Tibial nerve (tissue), 4 donors: Measurements from ENCODE around the gene USP28. TPM values are rescaled to one million over a fixed set of nuclear protein-coding genes. Genes with fewer than 3 reads are reported as not detected.

Source experiments
- DNase-seq, 2 donors: peaks; one replicate each; pipeline ENCODE4 v3.0.0-alpha.2; 2019; ENCODE audit warnings: low spot score in 2 of 2
- H3K27ac ChIP-seq, 4 donors: fragments of 200-600 bp; sonication (generic) in 3 of 4; one replicate each; pipeline ENCODE4 v1.5.1; 2017 to 2019; ENCODE audit warnings: mild to moderate bottlenecking in 1 of 4
- H3K27me3 ChIP-seq, 2 donors: fragments of 200-600 bp; sonication (generic) in 1 of 2; one replicate each; pipeline versions ENCODE4 v1.5.1 to v1.6.0; 2017 to 2019
- H3K36me3 ChIP-seq, 3 donors: fragments of 200-600 bp; sonication (generic); one replicate each; pipeline ENCODE4 v1.5.1; 2018 to 2019
- H3K4me1 ChIP-seq, 4 donors: fragments of 200-600 bp; sonication (generic) in 3 of 4; one replicate each; pipeline ENCODE4 v1.5.1; 2017 to 2019
- H3K4me3 ChIP-seq, 4 donors: fragments of 200-600 bp; sonication (generic) in 3 of 4; one replicate each; pipeline ENCODE4 v1.5.1; 2017 to 2019; ENCODE audit warnings: mild to moderate bottlenecking in 1 of 4, moderate library complexity in 1 of 4
- H3K9me3 ChIP-seq, 4 donors: fragments of 200-600 bp; sonication (generic) in 3 of 4; one replicate each; pipeline ENCODE4 v1.5.1; 2017 to 2019
- CTCF ChIP-seq, 5 experiments: fragments of 200-600 bp in 3 of 5; fragments of 450-650 bp in 2 of 5; sonication (generic) in 3 of 5; IDR thresholded peaks; one replicate each; pipeline ENCODE4 v1.5.1; 2016 to 2019; ENCODE audit warnings: antibody characterized with exemption in 5 of 5, mild to moderate bottlenecking in 3 of 5, moderate library complexity in 2 of 5
- EP300 ChIP-seq, 2 donors: sonication (generic); formaldehyde crosslinking; IDR thresholded peaks; one replicate each; pipeline ENCODE4 v1.6.1; 2017; ENCODE audit warnings: antibody characterized with exemption in 2 of 2, mild to moderate bottlenecking in 1 of 2
- POLR2A ChIP-seq, 2 donors: fragments of 450-650 bp; IDR thresholded peaks; one replicate each; pipeline ENCODE4 v1.6.1; 2017; ENCODE audit warnings: antibody characterized with exemption in 2 of 2, mild to moderate bottlenecking in 2 of 2, moderate library complexity in 2 of 2
- WGBS, 2 donors: methylation state at CpG; one replicate each; pipeline ENCODE4 v1.1.5; 2018; 5-methylcytosine and 5-hydroxymethylcytosine counted together
- total RNA-seq, 4 donors: library from RNA; depleted of rRNA; stranded (reverse); fragments of >200 nt; gene quantifications; one replicate each; pipeline ENCODE4 v1.1.0, GENCODE V29; 2016

Gene USP28
- total RNA-seq, 4 donors from 2014 or later, result 10.7 to 20.4 (median 15.4) TPM

DNA sequence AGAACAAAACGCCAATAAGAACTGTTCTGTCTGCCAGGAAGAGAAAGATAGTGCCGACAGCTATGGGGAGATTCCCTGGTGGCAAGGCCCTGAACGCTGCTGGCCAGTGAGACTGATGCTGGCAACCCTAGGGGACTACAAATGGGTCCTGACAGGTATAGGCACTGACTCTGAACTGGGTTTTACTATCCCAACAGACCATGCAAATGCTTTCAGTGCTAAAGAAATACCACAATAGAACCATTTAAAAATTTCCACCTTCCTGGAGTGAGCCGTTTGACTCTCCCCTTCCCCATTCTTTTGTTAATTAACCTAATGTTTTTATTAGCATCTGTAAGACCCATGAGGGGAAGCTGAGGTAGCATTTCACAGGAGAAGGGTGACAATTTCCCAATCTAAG lies 25.7 kb downstream of the USP28 start:
- H3K27ac ChIP-seq, result no peak overlapping the region
- H3K4me3 ChIP-seq, result no peak overlapping the region
- 45% methylated on average over 4 of the region's 4 CpGs for WGBS, 2 donors
- DNase-seq, result no peak
- H3K27me3 ChIP-seq, result no peaks in the 10 kb centered on the region
- TF ChIP-seq CTCF (IDR thresholded peaks at IDR 0.05) (no peak), EP300 (IDR thresholded peaks at IDR 0.05) (no peak), POLR2A (IDR thresholded peaks at IDR 0.05) (no peak)
- H3K9me3 ChIP-seq, result no peaks in the 10 kb centered on the region
- H3K36me3 ChIP-seq, result peaks cover 0 to 67% (median 6%) of the 10 kb centered on the region in 3 donors
- peaks cover 0 to 5% (median 0%) of the 10 kb centered on the region in 4 donors for H3K4me1 ChIP-seq

DNA sequence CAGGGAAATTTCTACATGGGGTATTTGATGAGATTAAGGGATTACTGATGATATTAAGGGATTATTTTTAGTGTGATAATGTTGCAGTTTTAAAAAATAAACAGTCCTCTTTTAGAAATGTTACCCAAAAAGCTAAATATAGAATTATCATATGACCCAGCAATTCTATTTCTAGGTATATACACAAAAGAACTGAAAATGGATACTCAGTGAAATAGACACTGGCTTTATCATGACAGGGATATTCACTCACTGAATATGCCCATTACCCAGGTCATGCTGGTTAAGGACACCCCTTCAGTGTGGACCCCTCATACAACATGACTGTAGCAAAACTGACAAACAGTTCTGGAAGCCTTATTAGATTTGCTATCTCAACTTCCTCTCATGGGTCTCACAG lies 27.8 kb downstream of the USP28 start:
- Histone ChIP-seq H3K36me3 (peaks cover 0 to 67% (median 6%) of the 10 kb centered on the region in 3 donors), H3K9me3 (no peaks in the 10 kb centered on the region), H3K4me3 (no peak overlapping the region), H3K4me1 (peaks cover 0 to 5% (median 0%) of the 10 kb centered on the region in 4 donors), H3K27me3 (no peaks in the 10 kb centered on the region), H3K27ac (no peak overlapping the region)
- DNase-seq, result no peak
- no peak for TF ChIP-seq CTCF (IDR thresholded peaks at IDR 0.05)
- no peak for TF ChIP-seq POLR2A (IDR thresholded peaks at IDR 0.05)
- no peak for TF ChIP-seq EP300 (IDR thresholded peaks at IDR 0.05)

DNA sequence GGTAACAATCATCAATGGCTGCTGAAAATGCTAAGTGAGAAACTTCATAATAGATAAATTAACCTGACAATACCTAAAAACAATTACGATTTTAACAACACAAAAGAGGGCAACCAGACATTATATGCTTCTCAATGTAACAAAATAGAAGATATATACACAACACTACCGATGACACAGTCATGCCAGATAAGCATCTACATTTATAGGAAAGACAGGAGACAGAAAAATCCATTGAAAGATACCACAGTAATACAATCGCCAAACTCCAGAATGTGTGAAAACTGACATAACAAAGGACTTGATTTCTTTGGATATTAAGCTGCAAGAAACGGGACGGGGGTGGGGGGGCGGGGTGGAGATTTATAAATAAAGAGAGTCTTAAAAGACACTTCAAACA lies 28.3 kb downstream of the USP28 start:
- TF ChIP-seq POLR2A (IDR thresholded peaks at IDR 0.05) (no peak), EP300 (IDR thresholded peaks at IDR 0.05) (no peak), CTCF (IDR thresholded peaks at IDR 0.05) (no peak)
- no peaks in the 10 kb centered on the region for H3K27me3 ChIP-seq
- peaks cover 0 to 62% (median 3%) of the 10 kb centered on the region in 3 donors for H3K36me3 ChIP-seq
- H3K4me3 ChIP-seq, result no peak overlapping the region
- no peak overlapping the region for H3K27ac ChIP-seq
- no peak for DNase-seq
- H3K9me3 ChIP-seq, result no peaks in the 10 kb centered on the region
- peaks cover 0 to 5% (median 0%) of the 10 kb centered on the region in 4 donors for H3K4me1 ChIP-seq
- 79 to 88% methylated on average over 6 of the region's 6 CpGs for WGBS, 2 donors

DNA sequence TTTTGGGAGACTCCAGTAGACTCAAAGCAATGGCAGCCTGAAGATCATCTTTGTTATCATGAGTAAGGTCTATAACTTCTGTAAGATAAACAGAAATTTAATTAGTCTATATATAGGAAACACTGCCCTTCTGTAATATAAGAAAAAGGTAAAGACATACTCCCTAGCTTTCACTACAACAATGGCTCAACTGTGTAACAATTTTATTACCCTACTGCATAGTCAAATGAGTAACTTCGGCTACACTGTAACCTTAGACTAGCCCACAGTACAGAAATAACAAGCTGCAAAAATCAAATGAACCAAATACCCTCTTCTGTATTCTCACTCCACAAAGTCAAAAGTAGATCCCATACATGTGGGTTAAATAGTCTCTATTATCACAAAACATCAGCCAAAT lies 33.7 kb downstream of the USP28 start:
- TF ChIP-seq EP300 (IDR thresholded peaks at IDR 0.05) (no peak), POLR2A (IDR thresholded peaks at IDR 0.05) (no peak), CTCF (IDR thresholded peaks at IDR 0.05) (no peak)
- Histone ChIP-seq H3K9me3 (no peaks in the 10 kb centered on the region), H3K36me3 (peaks cover 0 to 66% (median 5%) of the 10 kb centered on the region in 3 donors), H3K4me1 (peaks cover 0 to 5% (median 0%) of the 10 kb centered on the region in 4 donors), H3K4me3 (no peak overlapping the region), H3K27ac (no peak overlapping the region), H3K27me3 (no peaks in the 10 kb centered on the region)
- WGBS, 2 donors, result 44 to 70% methylated on average over 1 of the region's 1 CpG
- no peak for DNase-seq

- H3K36me3 ChIP-seq, result peaks cover 0 to 70% (median 5%) of the 10 kb centered on the region in 3 donors
- no peak for DNase-seq
- peaks cover 0 to 5% (median 0%) of the 10 kb centered on the region in 4 donors for H3K4me1 ChIP-seq
- WGBS, 2 donors, result 88% methylated on average over 3 of the region's 3 CpGs
- no peaks in the 10 kb centered on the region for H3K9me3 ChIP-seq
- TF ChIP-seq POLR2A (IDR thresholded peaks at IDR 0.05) (no peak), EP300 (IDR thresholded peaks at IDR 0.05) (no peak), CTCF (IDR thresholded peaks at IDR 0.05) (no peak)
- no peaks in the 10 kb centered on the region for H3K27me3 ChIP-seq
- H3K27ac ChIP-seq, result no peak overlapping the region
- H3K4me3 ChIP-seq, result no peak overlapping the region
Measured at GRCh38 chr11:113840932-113841664, 34.3 kb downstream of the USP28 start.
